Vagina (tissue), 2 donors: ENCODE data around the gene DLG2. TPM values are rescaled to one million over a fixed set of nuclear protein-coding genes. Genes with fewer than 3 reads are reported as not detected.

Experiments used
- DNase-seq, 2 donors: peaks; one replicate each; pipeline ENCODE4 v3.0.0-alpha.2; 2017; ENCODE audit errors: extremely low spot score in 2 of 2
- H3K27ac ChIP-seq: fragments of 200-600 bp; sonication (generic); one replicate; pipeline ENCODE4 v1.5.1; 2019
- H3K27me3 ChIP-seq: fragments of 200-600 bp; sonication (generic); one replicate; pipeline ENCODE4 v1.5.1; 2019
- H3K36me3 ChIP-seq, 2 donors: fragments of 200-600 bp; sonication (generic); one replicate each; pipeline ENCODE4 v1.5.1; 2017 to 2019
- H3K4me1 ChIP-seq: fragments of 200-600 bp; sonication (generic); one replicate; pipeline ENCODE4 v1.5.1; 2019
- H3K4me3 ChIP-seq, 2 donors: fragments of 200-600 bp; sonication (generic); 1 replicate in 1 of 2; 2 replicates in 1 of 2; pipeline ENCODE4 v1.5.1; 2016 to 2019
- H3K9me3 ChIP-seq: fragments of 200-600 bp; sonication (generic); one replicate; pipeline ENCODE4 v1.5.1; 2019
- CTCF ChIP-seq, 3 experiments: fragments of 450-650 bp in 2 of 3; fragments of 200-600 bp in 1 of 3; sonication (generic) in 1 of 3; IDR thresholded peaks; one replicate each; pipeline ENCODE4 v1.5.1; 2017 to 2019; ENCODE audit warnings: antibody characterized with exemption in 3 of 3, mild to moderate bottlenecking in 2 of 3, moderate library complexity in 2 of 3
- POLR2A ChIP-seq, 2 donors: fragments of 450-650 bp; IDR thresholded peaks; one replicate each; pipeline ENCODE4 v1.6.1; 2017; ENCODE audit warnings: antibody characterized with exemption in 2 of 2, mild to moderate bottlenecking in 2 of 2, moderate library complexity in 2 of 2
- POLR2AphosphoS5 ChIP-seq, 2 donors: sonication (generic); formaldehyde crosslinking; IDR thresholded peaks; one replicate each; pipeline ENCODE4 v1.9.0; 2017; ENCODE audit warnings: antibody characterized with exemption in 2 of 2, mild to moderate bottlenecking in 2 of 2, low read depth in 1 of 2; ENCODE audit not compliant: insufficient read depth in 1 of 2
- intact Hi-C: fragments of 100-400 bp; cut with DNase I; formaldehyde crosslinking; loops from one replicate; pipeline ENCODE4 v1.15.1; 2023
- total RNA-seq: library from RNA; depleted of rRNA; stranded (reverse); fragments of >200 nt; gene quantifications from one replicate; pipeline ENCODE4 v1.2.3, GENCODE V29; 2016

DLG2 gene
- total RNA-seq, 1 donor from 2014 or later, result 10.1 TPM

GRCh38 chr11:83998921-83999320 lies 1628.2 kb downstream of the DLG2 start:
- no peaks in the 10 kb centered on the region for H3K4me1 ChIP-seq
- no peaks in the 10 kb centered on the region for H3K36me3 ChIP-seq
- H3K27ac ChIP-seq, result no peak overlapping the region
- no peak for DNase-seq
- intact Hi-C loops, result no loop called here
- no peak for TF ChIP-seq POLR2A (IDR thresholded peaks at IDR 0.05)
- no peak for TF ChIP-seq POLR2AphosphoS5 (IDR thresholded peaks at IDR 0.05; ENCODE audit: insufficient read depth in 1 of 2, low read depth in 1 of 2)
- TF ChIP-seq CTCF (IDR thresholded peaks at IDR 0.05), result no peak
- H3K27me3 ChIP-seq, result no peaks in the 10 kb centered on the region
- H3K9me3 ChIP-seq, result peaks cover 13% of the 10 kb centered on the region
- H3K4me3 ChIP-seq, result no peak overlapping the region

DNA sequence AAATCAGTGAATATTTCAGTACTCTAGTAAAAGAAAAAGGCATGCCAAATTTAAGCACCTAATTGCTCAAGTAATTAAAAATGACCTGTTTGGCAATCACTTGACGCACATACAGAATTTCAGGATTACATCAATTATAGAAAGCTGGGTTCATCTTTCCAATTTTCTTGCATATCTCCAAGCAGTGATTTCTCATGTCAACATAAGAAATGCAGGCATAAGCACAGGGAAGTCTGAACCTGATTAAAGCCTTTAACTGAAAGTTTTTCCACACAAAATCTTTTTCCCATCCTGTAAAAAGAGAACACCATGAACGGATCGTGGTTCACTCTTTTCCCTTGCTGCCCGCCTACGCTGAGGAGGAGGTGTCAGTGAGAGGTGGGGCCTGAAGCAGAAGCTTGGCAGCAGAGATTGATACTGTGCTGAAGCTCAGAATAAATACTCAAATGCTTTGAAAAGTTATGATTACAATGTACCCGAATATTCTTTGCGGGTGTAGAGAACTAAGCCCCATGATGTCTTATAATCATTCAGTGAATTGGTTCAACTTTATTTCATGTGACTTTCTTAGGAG lies 1636.9 kb downstream of the DLG2 start:
- H3K27ac ChIP-seq, result no peak overlapping the region
- DNase-seq, result no peak

DNA sequence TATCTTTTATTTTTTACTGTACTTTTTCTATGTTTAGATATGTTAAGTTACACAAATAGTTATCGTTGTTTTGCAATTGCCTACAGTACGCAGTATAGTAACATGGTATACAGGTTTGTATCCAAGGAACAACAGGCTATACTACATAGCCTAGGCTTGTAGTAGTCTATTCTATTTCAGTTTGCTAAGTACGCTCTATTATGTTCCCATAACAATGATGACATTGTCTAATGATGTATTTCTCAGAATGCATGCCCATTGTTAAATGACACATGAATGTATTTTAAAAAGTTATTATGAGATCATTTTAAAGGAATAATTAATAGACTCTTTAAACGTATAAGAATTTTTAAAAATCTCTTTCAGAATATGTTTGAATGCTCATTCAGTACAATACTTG lies 1644.3 kb downstream of the DLG2 start:
- no peak for TF ChIP-seq CTCF (IDR thresholded peaks at IDR 0.05)
- no peak for TF ChIP-seq POLR2AphosphoS5 (IDR thresholded peaks at IDR 0.05; ENCODE audit: insufficient read depth in 1 of 2, low read depth in 1 of 2)
- no peak for TF ChIP-seq POLR2A (IDR thresholded peaks at IDR 0.05)
- no peak for DNase-seq
- intact Hi-C loops, result no loop called here
- H3K9me3 ChIP-seq, result no peaks in the 10 kb centered on the region
- no peaks in the 10 kb centered on the region for H3K27me3 ChIP-seq
- no peaks in the 10 kb centered on the region for H3K36me3 ChIP-seq
- H3K27ac ChIP-seq, result no peak overlapping the region
- H3K4me1 ChIP-seq, result no peaks in the 10 kb centered on the region
- no peak overlapping the region for H3K4me3 ChIP-seq

More for the DNA sequence above, 1636.9 kb downstream of the DLG2 start:
- no peaks in the 10 kb centered on the region for H3K27me3 ChIP-seq
- H3K9me3 ChIP-seq, result no peaks in the 10 kb centered on the region
- H3K4me1 ChIP-seq, result no peaks in the 10 kb centered on the region
- intact Hi-C loops, result no loop called here
- H3K4me3 ChIP-seq, result no peak overlapping the region
- TF ChIP-seq CTCF (IDR thresholded peaks at IDR 0.05) (no peak), POLR2A (IDR thresholded peaks at IDR 0.05) (no peak), POLR2AphosphoS5 (IDR thresholded peaks at IDR 0.05; ENCODE audit: insufficient read depth in 1 of 2, low read depth in 1 of 2) (no peak)
- H3K36me3 ChIP-seq, result no peaks in the 10 kb centered on the region

- no peaks in the 10 kb centered on the region for H3K27me3 ChIP-seq
- DNase-seq, result no peak
- H3K9me3 ChIP-seq, result no peaks in the 10 kb centered on the region
- TF ChIP-seq POLR2AphosphoS5 (IDR thresholded peaks at IDR 0.05; ENCODE audit: insufficient read depth in 1 of 2, low read depth in 1 of 2) (no peak), POLR2A (IDR thresholded peaks at IDR 0.05) (no peak), CTCF (IDR thresholded peaks at IDR 0.05) (no peak)
- H3K36me3 ChIP-seq, result no peaks in the 10 kb centered on the region
- H3K4me1 ChIP-seq, result no peaks in the 10 kb centered on the region
- intact Hi-C loops, result no loop called here
- H3K4me3 ChIP-seq, result no peak overlapping the region
- no peak overlapping the region for H3K27ac ChIP-seq
Measured at GRCh38 chr11:83979593-83979992, 1647.6 kb downstream of the DLG2 start.

GRCh38 chr11:83978942-83979341 lies 1648.2 kb downstream of the DLG2 start:
- TF ChIP-seq POLR2AphosphoS5 (IDR thresholded peaks at IDR 0.05; ENCODE audit: insufficient read depth in 1 of 2, low read depth in 1 of 2), result no peak
- no peak for TF ChIP-seq POLR2A (IDR thresholded peaks at IDR 0.05)
- no peak for TF ChIP-seq CTCF (IDR thresholded peaks at IDR 0.05)
- Histone ChIP-seq H3K27me3 (no peaks in the 10 kb centered on the region), H3K36me3 (no peaks in the 10 kb centered on the region), H3K4me1 (no peaks in the 10 kb centered on the region), H3K27ac (no peak overlapping the region), H3K9me3 (no peaks in the 10 kb centered on the region), H3K4me3 (no peak overlapping the region)
- DNase-seq, result no peak
- intact Hi-C loops, result no loop called here
